ENCODE measurements around the gene GALT. TPM values are rescaled to one million over a fixed set of nuclear protein-coding genes. Genes with fewer than 3 reads are reported as not detected.

GALT gene
- total RNA-seq, 1 donor from 2014 or later = 35.5 TPM

- Mint-ChIP-seq H3K4me3 (ENCODE audit: unreplicated experiment) (no peak overlapping the region), H3K4me1 (ENCODE audit: low read depth) (no peaks in the 10 kb centered on the region), H3K27me3 (ENCODE audit: low read depth) (no peaks in the 10 kb centered on the region), H3K36me3 (ENCODE audit: low read depth) (peaks cover 2% of the 10 kb centered on the region), H3K9me3 (ENCODE audit: low read depth) (no peaks in the 10 kb centered on the region), H3K27ac (ENCODE audit: unreplicated experiment) (no peak overlapping the region)
- TF ChIP-seq, protein P1, sequence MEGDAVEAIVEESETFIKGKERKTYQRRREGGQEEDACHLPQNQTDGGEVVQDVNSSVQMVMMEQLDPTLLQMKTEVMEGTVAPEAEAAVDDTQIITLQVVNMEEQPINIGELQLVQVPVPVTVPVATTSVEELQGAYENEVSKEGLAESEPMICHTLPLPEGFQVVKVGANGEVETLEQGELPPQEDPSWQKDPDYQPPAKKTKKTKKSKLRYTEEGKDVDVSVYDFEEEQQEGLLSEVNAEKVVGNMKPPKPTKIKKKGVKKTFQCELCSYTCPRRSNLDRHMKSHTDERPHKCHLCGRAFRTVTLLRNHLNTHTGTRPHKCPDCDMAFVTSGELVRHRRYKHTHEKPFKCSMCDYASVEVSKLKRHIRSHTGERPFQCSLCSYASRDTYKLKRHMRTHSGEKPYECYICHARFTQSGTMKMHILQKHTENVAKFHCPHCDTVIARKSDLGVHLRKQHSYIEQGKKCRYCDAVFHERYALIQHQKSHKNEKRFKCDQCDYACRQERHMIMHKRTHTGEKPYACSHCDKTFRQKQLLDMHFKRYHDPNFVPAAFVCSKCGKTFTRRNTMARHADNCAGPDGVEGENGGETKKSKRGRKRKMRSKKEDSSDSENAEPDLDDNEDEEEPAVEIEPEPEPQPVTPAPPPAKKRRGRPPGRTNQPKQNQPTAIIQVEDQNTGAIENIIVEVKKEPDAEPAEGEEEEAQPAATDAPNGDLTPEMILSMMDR (IDR thresholded peaks at IDR 0.05) = no peak
- peak; percentile 59 for DNase-seq (ENCODE audit: low spot score)
These were observed 41.0 kb downstream of the GALT start for GRCh38 chr9:34687276-34688030.

GRCh38 chr9:34688329-34689115 lies 42.0 kb downstream of the GALT start:
- H3K27me3 Mint-ChIP-seq (ENCODE audit: low read depth) = no peaks in the 10 kb centered on the region
- H3K27ac Mint-ChIP-seq (ENCODE audit: unreplicated experiment) = no peak overlapping the region
- no peaks in the 10 kb centered on the region for H3K9me3 Mint-ChIP-seq (ENCODE audit: low read depth)
- TF ChIP-seq, protein P1 (IDR thresholded peaks at IDR 0.05) = no peak
- H3K4me1 Mint-ChIP-seq (ENCODE audit: low read depth) = no peaks in the 10 kb centered on the region
- H3K36me3 Mint-ChIP-seq (ENCODE audit: low read depth) = peaks cover 3% of the 10 kb centered on the region
- peak; percentile 35 for DNase-seq (ENCODE audit: low spot score)
- H3K4me3 Mint-ChIP-seq (ENCODE audit: unreplicated experiment) = no peak overlapping the region

GRCh38 chr9:34689116-34689470 lies 42.6 kb downstream of the GALT start:
- no peak for DNase-seq (ENCODE audit: low spot score)
- TF ChIP-seq, protein P1 (IDR thresholded peaks at IDR 0.05) = no peak
- Mint-ChIP-seq H3K4me1 (ENCODE audit: low read depth) (no peaks in the 10 kb centered on the region), H3K27me3 (ENCODE audit: low read depth) (no peaks in the 10 kb centered on the region), H3K4me3 (ENCODE audit: unreplicated experiment) (no peak overlapping the region), H3K9me3 (ENCODE audit: low read depth) (no peaks in the 10 kb centered on the region), H3K27ac (ENCODE audit: unreplicated experiment) (no peak overlapping the region), H3K36me3 (ENCODE audit: low read depth) (peaks cover 4% of the 10 kb centered on the region)

GRCh38 chr9:34689512-34689911 lies 43.0 kb downstream of the GALT start:
- Mint-ChIP-seq H3K9me3 (ENCODE audit: low read depth) (no peaks in the 10 kb centered on the region), H3K36me3 (ENCODE audit: low read depth) (peaks cover 4% of the 10 kb centered on the region), H3K4me1 (ENCODE audit: low read depth) (no peaks in the 10 kb centered on the region), H3K27ac (ENCODE audit: unreplicated experiment) (no peak overlapping the region), H3K4me3 (ENCODE audit: unreplicated experiment) (no peak overlapping the region), H3K27me3 (ENCODE audit: low read depth) (no peaks in the 10 kb centered on the region)
- TF ChIP-seq, protein P1 (IDR thresholded peaks at IDR 0.05) = no peak
- peak; percentile 50 for DNase-seq (ENCODE audit: low spot score)

DNA sequence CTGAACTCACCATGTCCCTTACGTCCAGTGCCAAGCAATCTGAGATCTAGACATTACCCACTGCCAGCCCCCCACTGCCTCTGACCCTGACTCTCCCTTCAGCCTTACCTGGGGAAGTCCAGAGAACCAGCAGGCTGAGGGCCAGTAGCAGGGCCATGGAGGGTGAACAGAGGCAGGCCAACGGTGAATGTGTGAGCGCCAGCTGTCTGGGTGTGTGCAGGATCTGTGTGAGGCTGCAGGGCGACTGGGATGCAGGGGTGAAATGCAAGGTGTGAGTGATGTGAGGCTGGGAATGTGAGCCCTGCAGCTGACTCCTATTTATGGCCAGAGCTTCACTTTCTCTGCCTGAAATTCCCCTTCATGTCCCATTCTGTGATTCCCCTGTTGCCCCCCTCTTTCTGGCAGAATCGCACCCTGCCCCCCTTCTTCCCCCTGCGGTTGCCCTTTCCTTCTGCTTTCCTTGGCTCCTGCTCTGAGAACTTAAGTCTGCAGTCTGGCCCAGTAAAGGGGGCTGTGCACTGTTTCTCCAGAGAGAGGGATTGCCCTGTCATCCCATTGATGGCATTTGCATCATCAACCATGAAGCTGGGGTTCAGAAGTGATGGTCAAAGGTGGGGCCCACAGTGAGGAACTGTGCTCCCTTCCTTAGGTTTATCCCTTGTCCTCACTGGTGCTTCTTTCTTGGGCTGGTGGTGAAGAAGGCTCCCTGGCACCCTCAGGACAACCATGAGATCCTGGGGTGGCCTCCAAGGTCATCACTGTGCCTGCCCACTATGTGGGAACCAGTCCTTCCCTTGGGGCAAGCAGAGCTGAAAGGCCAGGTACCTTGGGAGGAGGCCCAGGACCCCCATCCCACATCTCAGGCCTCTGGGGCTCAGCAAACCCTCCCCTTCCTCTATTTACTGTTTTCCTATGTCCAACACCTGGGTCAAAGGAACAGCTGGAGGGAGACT lies 44.8 kb downstream of the GALT start, which contains the start of gene CCL19:
Gene CCL19 (minus strand): TSS at position 294 of the 953 bp plus-strand sequence. CDS start 137 bp downstream, at position 157.
- TF ChIP-seq, protein P1 (IDR thresholded peaks at IDR 0.05) = no peak
- Mint-ChIP-seq H3K4me3 (ENCODE audit: unreplicated experiment) (no peak within 1 kb of the TSS), H3K9me3 (ENCODE audit: low read depth) (no peaks in the 10 kb centered on the region), H3K4me1 (ENCODE audit: low read depth) (no peaks in the 10 kb centered on the region), H3K27me3 (ENCODE audit: low read depth) (no peaks in the 10 kb centered on the region), H3K36me3 (ENCODE audit: low read depth) (peaks cover 3% of the 10 kb centered on the region), H3K27ac (ENCODE audit: unreplicated experiment) (no peak within 1 kb of the TSS)
- peak; percentile 87 for DNase-seq (ENCODE audit: low spot score)

Data from chondrocyte (in vitro differentiated cells).